CD4-positive, alpha-beta T cell (primary cell): ENCODE results near the gene SCN3B. TPM values are rescaled to one million over a fixed set of nuclear protein-coding genes. Genes with fewer than 3 reads are reported as not detected.

Experiments used
- ATAC-seq: fragments of 200-7000 bp; cut with Tn5 transposase; one replicate; pipeline ENCODE4 v1.10.0; 2022; ENCODE audit warnings: mild to moderate bottlenecking; ENCODE audit not compliant: poor library complexity
- CTCF ChIA-PET: fragments of 350-600 bp; sonication (Branson Sonifier 250); formaldehyde crosslinking; loops from one replicate; lab custom pipeline; 2021; ENCODE audit warnings: antibody characterized with exemption, inconsistent platforms; lab: Charles Lee
- POLR2A ChIA-PET: fragments of 350-600 bp; sonication (Branson Sonifier 250); formaldehyde crosslinking; loops from one replicate; lab custom pipeline; 2021; ENCODE audit warnings: antibody characterized with exemption, inconsistent platforms; lab: Charles Lee
- DNase-seq, 14 experiments: peaks; one replicate each; pipeline ENCODE4 v3.0.0-alpha.2; 2013 to 2020; ENCODE audit warnings: mixed read lengths in 2 of 14
- H3K27ac ChIP-seq, 2 donors: one replicate each; pipeline versions ENCODE4 v1.5.1 to v1.7.0; 2013; ENCODE audit warnings: low read length in 2 of 2, low read depth in 1 of 2, mild to moderate bottlenecking in 1 of 2
- H3K27me3 ChIP-seq, 2 experiments: 1 replicate in 1 of 2; 2 replicates in 1 of 2; pipeline versions ENCODE4 v1.6.1 to v1.7.0; 2013; ENCODE audit warnings: low read length in 2 of 2, control low read depth in 1 of 2, mild to moderate bottlenecking in 1 of 2, moderate library complexity in 1 of 2; ENCODE audit not compliant: insufficient read depth in 2 of 2, control insufficient read depth in 1 of 2
- H3K36me3 ChIP-seq: one replicate; pipeline ENCODE4 v1.6.1; 2013; ENCODE audit warnings: low read length, control low read depth; ENCODE audit not compliant: insufficient read depth
- H3K4me1 ChIP-seq: one replicate; pipeline ENCODE4 v1.6.1; 2013; ENCODE audit warnings: low read length, control low read depth; ENCODE audit not compliant: insufficient read depth
- H3K4me3 ChIP-seq: one replicate; pipeline ENCODE4 v1.5.1; 2013; ENCODE audit warnings: mild to moderate bottlenecking, low read length, moderate library complexity
- H3K9me3 ChIP-seq, 2 experiments: 1 replicate in 1 of 2; 2 replicates in 1 of 2; pipeline versions ENCODE4 v1.6.1 to v1.7.0; 2013; ENCODE audit warnings: low read length in 2 of 2, mild to moderate bottlenecking in 2 of 2, control low read depth in 1 of 2, moderate library complexity in 1 of 2; ENCODE audit not compliant: control insufficient read depth in 1 of 2, insufficient read depth in 1 of 2
- H3K27ac Mint-ChIP-seq: one replicate; pipeline ENCODE4 v1.8.0; 2020; ENCODE audit warnings: mixed read lengths
- H3K27me3 Mint-ChIP-seq: one replicate; pipeline ENCODE4 v1.8.0; 2021; ENCODE audit warnings: mixed read lengths
- H3K36me3 Mint-ChIP-seq: one replicate; pipeline ENCODE4 v1.8.0; 2021; ENCODE audit warnings: low read depth, mixed read lengths
- H3K4me1 Mint-ChIP-seq: one replicate; pipeline ENCODE4 v1.8.0; 2021; ENCODE audit warnings: low read depth, mixed read lengths
- H3K4me3 Mint-ChIP-seq: one replicate; pipeline ENCODE4 v1.8.0; 2020; ENCODE audit warnings: mild to moderate bottlenecking, mixed read lengths
- H3K9me3 Mint-ChIP-seq: one replicate; pipeline ENCODE4 v1.8.0; 2020; ENCODE audit warnings: mixed read lengths
- CTCF ChIP-seq: fragments of 200-600 bp; IDR thresholded peaks from one replicate; pipeline ENCODE4 v1.8.0; 2022; ENCODE audit warnings: antibody characterized with exemption, mild to moderate bottlenecking
- intact Hi-C, 2 experiments: fragments of 100-400 bp; cut with DNase I in 1 of 2; cut with micrococcal nuclease in 1 of 2; formaldehyde crosslinking; loops; one replicate each; pipeline versions ENCODE4 v1.15.1 to v1.9.0; 2023 to 2025; cut with DNase I, micrococcal nuclease
- polyA plus RNA-seq, 2 donors: library from polyadenylated mRNA; unstranded; fragments of 120-200 nt; gene quantifications; one replicate each; pipeline ENCODE4 v1.2.1, GENCODE V29; 2013
- total RNA-seq, 174 experiments: library from RNA in 2 of 174; stranded (reverse) in 2 of 174; gene quantifications; one replicate each; pipeline ENCODE4 v1.2.3 and lab custom pipeline; 2021 to 2026

Gene SCN3B, protein sequence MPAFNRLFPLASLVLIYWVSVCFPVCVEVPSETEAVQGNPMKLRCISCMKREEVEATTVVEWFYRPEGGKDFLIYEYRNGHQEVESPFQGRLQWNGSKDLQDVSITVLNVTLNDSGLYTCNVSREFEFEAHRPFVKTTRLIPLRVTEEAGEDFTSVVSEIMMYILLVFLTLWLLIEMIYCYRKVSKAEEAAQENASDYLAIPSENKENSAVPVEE
- total RNA-seq, result not detected
- polyA plus RNA-seq (2013, experiment 1 of 2), result 0.05 TPM
- 0.93 TPM for polyA plus RNA-seq (2013, experiment 2 of 2)
- 0 to 0.16 (median 0) reads per million in 172 experiments for total RNA-seq (lab: John Stamatoyannopoulos, UW)

DNA sequence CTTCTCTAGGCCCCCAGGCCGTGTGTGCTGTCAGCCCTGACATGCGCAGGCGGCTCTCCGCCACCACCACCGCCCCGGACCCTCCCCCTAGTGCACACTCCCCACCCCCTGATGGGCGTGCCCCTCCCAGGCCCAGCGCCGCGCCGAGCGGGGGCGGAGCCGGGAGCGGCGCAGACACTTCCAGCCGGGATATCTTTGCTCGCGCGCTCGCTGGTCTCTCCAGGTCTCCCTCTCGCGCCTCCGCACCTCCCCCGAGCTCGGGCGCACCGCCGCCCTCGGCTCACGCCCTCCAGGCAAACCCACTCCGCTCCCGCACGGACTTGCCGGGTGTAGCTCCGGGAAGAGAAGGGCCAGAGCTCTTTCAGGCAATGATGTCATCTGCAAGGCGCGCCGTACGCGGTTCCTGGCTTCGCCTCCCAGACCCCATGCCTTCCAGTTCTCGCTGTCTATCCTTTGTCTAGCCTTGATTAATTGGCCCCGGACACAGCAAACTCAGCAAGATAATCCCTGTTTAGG lies at the start of gene SCN3B:
TSS of gene SCN3B (minus strand) at position 59 of the 516 bp plus-strand sequence. CDS start 823 bp downstream, outside the sequence.
- Mint-ChIP-seq H3K4me1 (peaks cover 15% of the 10 kb centered on the region), H3K9me3 (peaks cover 5% of the 10 kb centered on the region), H3K27ac (no peak within 1 kb of the TSS), H3K27me3 (peaks cover 46% of the 10 kb centered on the region), H3K4me3 (peak within 1 kb of the TSS; percentile 73), H3K36me3 (no peaks in the 10 kb centered on the region)
- DNase-seq (peak in 3 of 14 experiments; percentile 6 to 50 (median 45)), ATAC-seq (no peak)
- Histone ChIP-seq H3K36me3 (no peaks in the 10 kb centered on the region), H3K9me3 (peaks cover 0 to 13% of the 10 kb centered on the region in 2 experiments), H3K27me3 (peaks cover 47 to 53% of the 10 kb centered on the region in 2 experiments), H3K27ac (no peak within 1 kb of the TSS), H3K4me1 (peaks cover 17% of the 10 kb centered on the region), H3K4me3 (peak within 1 kb of the TSS; percentile 46)
- intact Hi-C loops, result no loop called here
- ChIA-PET CTCF (no interaction called here), POLR2A (interaction anchor here (1.0 kb wide), 1 partner anchor 17 kb away, joined by 3 read pairs; no protein-coding TSS in a partner anchor)
- no peak for TF ChIP-seq CTCF

DNA sequence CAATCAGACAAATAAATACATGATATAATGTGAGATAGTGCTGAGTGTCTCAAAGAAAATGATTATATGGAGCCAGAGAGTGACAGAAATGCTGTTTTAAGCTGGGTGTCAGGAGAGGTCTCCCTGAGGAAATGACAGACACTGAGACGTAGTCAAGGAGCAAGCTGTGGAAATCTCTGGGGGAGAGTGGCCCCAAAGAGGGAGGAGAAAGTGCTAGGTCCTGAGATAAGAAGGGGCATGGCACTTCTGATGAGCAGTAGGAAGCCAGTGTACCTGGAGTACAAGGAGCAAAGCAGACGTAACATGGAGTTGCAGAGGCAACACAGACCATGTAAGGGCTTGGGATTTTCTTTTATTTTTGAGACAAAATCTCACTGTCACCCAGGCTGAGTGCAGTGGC lies 48.3 kb upstream of the SCN3B start:
- no peaks in the 10 kb centered on the region for H3K4me1 Mint-ChIP-seq
- no peak overlapping the region for H3K4me3 Mint-ChIP-seq
- H3K27ac Mint-ChIP-seq, result no peak overlapping the region
- H3K27me3 Mint-ChIP-seq, result peaks cover 23% of the 10 kb centered on the region
- H3K9me3 Mint-ChIP-seq, result no peaks in the 10 kb centered on the region
- Histone ChIP-seq H3K9me3 (no peaks in the 10 kb centered on the region), H3K27me3 (peaks cover 0 to 4% of the 10 kb centered on the region in 2 experiments), H3K4me3 (no peak overlapping the region), H3K27ac (no peak overlapping the region), H3K36me3 (no peaks in the 10 kb centered on the region), H3K4me1 (no peaks in the 10 kb centered on the region)
- DNase-seq, result no peak
- H3K36me3 Mint-ChIP-seq, result no peaks in the 10 kb centered on the region
- ATAC-seq, result no peak
- ChIA-PET POLR2A (no interaction called here), CTCF (no interaction called here)
- intact Hi-C loops, result no loop called here
- TF ChIP-seq CTCF, result no peak

- Mint-ChIP-seq H3K27ac (no peak overlapping the region), H3K4me3 (no peak overlapping the region), H3K27me3 (peaks cover 28% of the 10 kb centered on the region), H3K4me1 (no peaks in the 10 kb centered on the region), H3K36me3 (no peaks in the 10 kb centered on the region), H3K9me3 (no peaks in the 10 kb centered on the region)
- DNase-seq (no peak), ATAC-seq (no peak)
- intact Hi-C loops, result no loop called here
- no peaks in the 10 kb centered on the region for H3K4me1 ChIP-seq
- ChIA-PET CTCF (no interaction called here), POLR2A (no interaction called here)
- no peak for TF ChIP-seq CTCF
- H3K27me3 ChIP-seq, result peaks cover 0 to 4% of the 10 kb centered on the region in 2 experiments
- H3K27ac ChIP-seq, result no peak overlapping the region
- no peaks in the 10 kb centered on the region for H3K9me3 ChIP-seq
- H3K4me3 ChIP-seq, result no peak overlapping the region
- H3K36me3 ChIP-seq, result no peaks in the 10 kb centered on the region
Measured at GRCh38 chr11:123702139-123702538, 47.7 kb upstream of the SCN3B start.
